HG03175 (cell line): ENCODE data around the gene PCDHA4.

Experiments
- ATAC-seq: cut with Tn5 transposase; IDR thresholded peaks from one replicate; pipeline ENCODE4 v1.9.1; 2021; ENCODE audit warnings: mild to moderate bottlenecking, moderate library complexity; ENCODE audit not compliant: unreplicated experiment

Gene PCDHA4

GRCh38 chr5:140855772-140856674 is 49.2 kb downstream of the PCDHA4 start, which contains the start of gene PCDHA10:
Gene PCDHA10, plus strand, starts transcription at chr5:140855897. Its CDS starts 152 bp downstream, at chr5:140856049.
- ATAC-seq: no peak

GRCh38 chr5:140857177-140857986 is 50.5 kb downstream of the PCDHA4 start:
- no peak for ATAC-seq

- ATAC-seq: no peak
Measured at GRCh38 chr5:140857987-140858240, 51.0 kb downstream of the PCDHA4 start.

GRCh38 chr5:140862441-140863295 is 55.8 kb downstream of the PCDHA4 start:
- no peak for ATAC-seq
